Cardiac fibroblast (primary cell): ENCODE results near the gene NEAT1.

Experiments
- DNase-seq, 2 donors: peaks; one replicate each; pipeline versions ENCODE4 v3.0.0 to v3.0.0-alpha.2; 2010; ENCODE audit warnings: low read depth in 2 of 2
- H3K4me3 ChIP-seq, 2 donors: replicated peaks in 1 of 2; 1 replicate in 1 of 2; 2 replicates in 1 of 2; pipeline ENCODE4 v1.5.1; 2011; ENCODE audit warnings: low read depth in 2 of 2, low read length in 2 of 2, mild to moderate bottlenecking in 2 of 2, moderate library complexity in 1 of 2
- TF ChIP-seq, protein P1 (sequence below): IDR thresholded peaks from one replicate; pipeline ENCODE4 v1.5.1; 2011; ENCODE audit warnings: low read depth, mild to moderate bottlenecking, low read length, inconsistent platforms

Gene NEAT1

DNA sequence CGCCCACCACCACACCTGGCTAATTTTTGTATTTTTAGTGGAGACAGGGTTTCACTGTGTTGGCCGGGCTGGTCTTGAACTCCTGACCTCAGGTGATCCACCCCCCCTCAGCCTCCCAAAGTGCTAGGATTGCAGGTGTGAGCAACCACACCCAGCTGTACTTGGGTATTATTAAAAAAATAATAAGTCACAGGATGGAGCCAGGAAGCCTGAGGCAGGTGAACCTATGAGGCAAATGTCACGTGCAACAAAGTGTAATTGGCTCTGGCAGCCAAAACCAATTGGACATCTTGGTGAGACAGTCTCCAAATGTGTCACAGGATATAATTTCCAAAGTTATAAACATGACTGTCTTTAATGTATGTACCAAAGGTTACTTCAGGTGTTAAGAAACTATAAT lies 52.3 kb downstream of the NEAT1 start:
- DNase-seq, result no peak
- TF ChIP-seq, protein P1, sequence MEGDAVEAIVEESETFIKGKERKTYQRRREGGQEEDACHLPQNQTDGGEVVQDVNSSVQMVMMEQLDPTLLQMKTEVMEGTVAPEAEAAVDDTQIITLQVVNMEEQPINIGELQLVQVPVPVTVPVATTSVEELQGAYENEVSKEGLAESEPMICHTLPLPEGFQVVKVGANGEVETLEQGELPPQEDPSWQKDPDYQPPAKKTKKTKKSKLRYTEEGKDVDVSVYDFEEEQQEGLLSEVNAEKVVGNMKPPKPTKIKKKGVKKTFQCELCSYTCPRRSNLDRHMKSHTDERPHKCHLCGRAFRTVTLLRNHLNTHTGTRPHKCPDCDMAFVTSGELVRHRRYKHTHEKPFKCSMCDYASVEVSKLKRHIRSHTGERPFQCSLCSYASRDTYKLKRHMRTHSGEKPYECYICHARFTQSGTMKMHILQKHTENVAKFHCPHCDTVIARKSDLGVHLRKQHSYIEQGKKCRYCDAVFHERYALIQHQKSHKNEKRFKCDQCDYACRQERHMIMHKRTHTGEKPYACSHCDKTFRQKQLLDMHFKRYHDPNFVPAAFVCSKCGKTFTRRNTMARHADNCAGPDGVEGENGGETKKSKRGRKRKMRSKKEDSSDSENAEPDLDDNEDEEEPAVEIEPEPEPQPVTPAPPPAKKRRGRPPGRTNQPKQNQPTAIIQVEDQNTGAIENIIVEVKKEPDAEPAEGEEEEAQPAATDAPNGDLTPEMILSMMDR, result no peak
- no peak overlapping the region for H3K4me3 ChIP-seq

DNA sequence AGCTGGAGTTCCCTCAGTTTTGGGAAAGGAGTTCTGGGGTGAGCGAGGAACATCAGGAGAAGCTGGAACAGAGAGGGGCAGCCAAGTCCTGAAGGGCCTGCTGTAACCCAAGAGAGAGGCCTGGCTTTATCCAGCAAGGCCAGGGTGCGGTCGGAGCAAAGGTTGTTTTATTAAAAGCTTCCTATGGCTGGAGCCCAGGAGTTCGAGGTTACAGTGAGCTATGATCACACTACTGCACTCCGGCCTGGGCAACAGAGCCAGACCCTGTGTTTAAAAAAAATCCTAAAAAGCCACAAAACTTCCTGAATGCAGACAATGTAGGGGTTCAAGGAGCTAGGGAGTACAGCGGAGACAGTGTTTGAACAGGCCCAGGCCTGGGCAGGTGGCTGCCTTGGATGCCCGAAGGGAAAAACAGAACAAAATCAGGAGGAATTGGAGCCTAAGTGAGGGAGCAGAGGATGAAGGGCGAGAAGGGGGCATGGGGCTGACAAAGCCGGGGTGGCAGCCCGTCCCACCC lies 54.1 kb downstream of the NEAT1 start:
- DNase-seq, result no peak
- H3K4me3 ChIP-seq, result peak overlapping the region; percentile 69 to 75
- TF ChIP-seq, protein P1, result no peak

DNA sequence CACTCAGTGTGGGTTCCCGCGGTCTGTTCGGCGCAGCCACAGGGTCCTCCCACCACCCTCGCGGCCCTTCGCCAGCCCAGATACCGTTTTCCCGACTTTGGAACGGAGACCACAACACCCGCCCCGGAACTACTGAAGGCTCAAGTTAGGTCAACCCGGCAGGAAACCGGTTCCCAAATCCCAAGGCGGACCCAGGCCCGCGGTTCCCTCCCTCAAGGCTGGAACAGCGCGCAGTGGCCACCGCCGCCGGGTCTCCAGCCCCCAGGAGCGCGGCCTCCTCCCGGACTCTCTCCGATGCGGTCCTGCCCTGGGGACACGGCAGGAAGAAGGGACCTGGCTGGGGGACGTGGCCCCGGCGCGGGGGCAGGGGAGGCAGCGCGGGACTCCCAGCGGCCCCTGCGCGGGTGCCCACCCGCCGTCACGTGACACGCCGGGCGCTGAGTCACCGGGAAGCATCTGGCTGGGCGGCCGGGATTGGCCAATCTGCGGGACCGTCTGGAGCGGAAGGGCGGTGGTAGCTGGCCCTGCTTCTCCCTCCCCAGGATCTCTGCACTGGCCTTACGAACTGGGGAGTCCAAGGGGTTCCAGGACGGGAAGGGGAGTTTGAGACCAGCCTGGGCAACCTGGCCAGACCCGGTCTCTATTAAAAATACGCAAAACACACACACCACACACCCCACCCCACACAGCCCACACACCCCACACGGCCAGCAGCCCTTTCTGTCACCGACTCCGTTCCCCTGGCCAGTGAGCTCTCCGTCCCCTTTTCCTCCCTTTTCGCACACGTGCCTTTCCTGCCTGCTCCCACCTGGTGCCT lies 54.8 kb downstream of the NEAT1 start:
- peak; percentile 95 to 96 for DNase-seq
- peak overlapping the region; percentile 69 to 75 for H3K4me3 ChIP-seq
- TF ChIP-seq, protein P1, result no peak

DNA sequence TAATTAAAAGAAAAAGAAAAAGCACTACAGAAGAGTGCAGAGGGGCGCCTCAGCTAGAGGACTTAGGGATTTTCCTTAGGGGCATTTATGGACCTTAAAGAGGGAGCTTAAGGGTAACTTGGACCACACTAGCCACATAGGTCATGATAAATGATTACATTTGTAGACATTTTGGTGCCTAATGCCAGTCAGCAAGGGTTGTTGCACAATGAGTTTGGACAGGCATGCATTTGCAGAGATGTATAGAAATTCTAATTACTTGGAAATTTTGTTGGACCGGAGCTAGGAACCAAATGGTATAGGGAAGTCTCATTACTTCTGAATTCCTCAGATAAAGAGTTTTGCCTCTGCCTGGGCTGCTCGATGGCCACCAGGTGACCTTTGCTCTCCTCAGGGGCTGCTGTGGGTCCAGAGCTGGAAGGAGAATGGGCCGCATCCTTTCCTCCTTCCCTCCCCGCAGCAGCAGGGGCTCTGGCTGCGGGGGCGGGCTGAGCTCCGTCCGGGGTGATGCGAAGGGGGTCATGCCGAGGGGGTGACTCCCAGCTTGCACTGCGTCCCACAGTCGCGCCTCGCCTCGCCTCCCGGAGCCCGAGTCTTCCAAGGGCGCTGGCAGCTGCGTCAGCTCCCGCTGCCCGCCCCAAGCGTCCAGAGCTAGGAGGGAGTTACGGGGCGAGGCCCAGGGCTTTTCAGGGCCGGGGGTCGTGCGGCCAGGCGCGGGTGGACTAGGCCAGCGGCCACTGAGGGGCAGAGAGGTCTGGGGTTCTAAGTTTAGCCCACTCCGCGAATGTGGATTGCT lies 56.0 kb downstream of the NEAT1 start:
- H3K4me3 ChIP-seq, result peak overlapping the region; percentile 26 to 37
- peak; percentile 68 to 87 for DNase-seq
- TF ChIP-seq, protein P1, result no peak

DNA sequence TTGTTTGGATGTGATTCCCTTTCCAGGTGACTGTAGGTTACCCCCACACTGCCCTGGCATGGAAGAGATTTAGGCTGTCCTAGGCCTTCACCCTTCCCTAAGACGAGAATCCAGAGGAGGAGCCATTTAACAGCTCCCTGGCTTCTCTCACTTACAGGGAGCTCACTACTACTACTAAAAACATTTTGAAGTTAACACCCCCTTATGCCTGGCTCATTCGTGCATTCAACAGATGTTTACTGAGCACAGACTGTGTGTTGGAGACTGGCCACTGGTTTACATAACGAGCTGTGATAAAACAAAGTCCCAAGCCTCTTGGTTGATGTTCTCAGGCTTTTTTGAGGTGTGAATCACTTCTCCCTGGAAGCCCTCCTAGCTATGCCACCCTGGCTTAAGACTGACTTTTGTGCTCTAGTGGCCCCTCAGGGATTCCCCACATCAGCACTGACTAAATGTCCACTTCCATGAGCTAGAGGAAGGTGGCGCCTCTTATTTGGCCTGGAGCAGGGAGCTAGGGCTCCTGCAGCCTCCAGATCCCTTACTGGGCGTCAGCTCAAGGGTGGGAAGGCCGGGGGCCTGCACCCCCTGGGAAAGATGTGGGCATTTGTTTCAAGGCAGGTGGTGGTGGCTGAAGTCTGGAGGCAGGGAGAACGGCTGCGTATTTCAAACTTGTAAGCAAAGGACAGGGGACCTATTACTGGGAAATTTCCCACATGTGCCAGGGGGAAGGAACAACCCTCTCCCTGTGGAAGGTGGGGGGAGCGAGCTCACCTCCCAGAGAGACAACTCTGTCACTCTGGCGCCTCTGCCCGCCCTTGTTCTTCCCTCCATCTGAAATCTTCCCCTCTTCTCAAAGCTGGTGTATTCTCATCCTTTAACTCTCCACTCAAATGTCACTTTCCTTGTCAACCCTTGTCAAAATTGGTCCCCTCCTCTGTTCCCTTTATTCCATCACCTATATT lies 56.9 kb downstream of the NEAT1 start:
- peak; percentile 95 to 99 for DNase-seq
- H3K4me3 ChIP-seq, result peak overlapping the region; percentile 26 to 37
- TF ChIP-seq, protein P1, result peak; percentile 62

DNA sequence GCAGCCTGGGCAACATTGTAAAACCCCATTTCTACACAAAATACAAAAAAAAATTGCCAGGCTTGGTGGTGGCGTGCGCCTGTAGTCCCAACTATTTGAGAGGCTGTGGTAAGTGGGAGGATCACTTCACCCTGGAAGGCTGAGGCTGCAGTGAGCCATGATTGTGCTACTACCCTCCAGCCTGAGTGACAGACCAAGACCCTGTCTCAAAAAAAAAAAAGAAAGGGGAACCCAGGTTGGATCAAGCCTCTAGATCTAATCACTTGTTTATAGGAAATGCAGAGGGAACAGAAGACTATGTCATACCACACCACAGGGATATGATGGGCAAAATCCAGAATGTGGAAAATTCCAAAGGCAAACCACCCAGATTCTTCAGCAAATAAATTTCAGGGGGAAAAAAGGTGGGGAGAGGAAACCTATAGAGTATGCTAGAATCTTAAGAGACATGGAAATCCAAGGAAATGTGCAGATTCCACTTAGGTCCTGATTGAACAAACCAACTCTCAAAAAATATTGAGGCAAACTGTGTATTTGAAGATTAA lies 59.8 kb downstream of the NEAT1 start:
- DNase-seq, result peak in 1 of 2 donors; percentile 26
- TF ChIP-seq, protein P1, result no peak
- H3K4me3 ChIP-seq, result no peak overlapping the region
